SK-N-SH (cell line): ENCODE results near the gene TMEM131L.

ENCODE experiments used
- CTCF ChIP-seq: fragments of 200-600 bp; sonication (generic); IDR thresholded peaks from 2 replicates; pipeline ENCODE4 v1.6.1; 2017; ENCODE audit warnings: antibody characterized with exemption, mild to moderate bottlenecking, moderate library complexity
- EP300 ChIP-seq, 2 experiments: IDR thresholded peaks; 2 replicates each; pipeline versions ENCODE4 v1.4.0 to v1.6.1; 2012; ENCODE audit warnings: borderline replicate concordance in 1 of 2, low read depth in 1 of 2, low read length in 1 of 2
- FOXM1 ChIP-seq: IDR thresholded peaks from 2 replicates; pipeline ENCODE4 v1.4.0; 2012; ENCODE audit warnings: low read depth, mild to moderate bottlenecking
- POLR2AphosphoS5 ChIP-seq: IDR thresholded peaks from 2 replicates; pipeline ENCODE4 v1.6.1; 2012; ENCODE audit warnings: low read depth, low read length
- REST ChIP-seq: IDR thresholded peaks from 2 replicates; pipeline ENCODE4 v1.6.1; 2012; ENCODE audit warnings: mild to moderate bottlenecking, low read depth, low read length, moderate library complexity

- TF ChIP-seq REST: no peak
- no peak for TF ChIP-seq EP300 (IDR thresholded peaks at IDR 0.05; ENCODE audit: borderline replicate concordance in 1 of 2, low read depth in 1 of 2, low read length in 1 of 2)
- TF ChIP-seq CTCF: no peak
- TF ChIP-seq POLR2AphosphoS5: no peak
- TF ChIP-seq FOXM1: no peak
Observed at GRCh38 chr4:153523941-153524386, 57.8 kb downstream of the TMEM131L start.
